ENCODE measurements around the gene CD44. TPM values are rescaled to one million over a fixed set of nuclear protein-coding genes. Genes with fewer than 3 reads are reported as not detected.

CD44 gene
- total RNA-seq, 4 donors from 2014 or later: 164 to 302 (median 189) TPM

DNA sequence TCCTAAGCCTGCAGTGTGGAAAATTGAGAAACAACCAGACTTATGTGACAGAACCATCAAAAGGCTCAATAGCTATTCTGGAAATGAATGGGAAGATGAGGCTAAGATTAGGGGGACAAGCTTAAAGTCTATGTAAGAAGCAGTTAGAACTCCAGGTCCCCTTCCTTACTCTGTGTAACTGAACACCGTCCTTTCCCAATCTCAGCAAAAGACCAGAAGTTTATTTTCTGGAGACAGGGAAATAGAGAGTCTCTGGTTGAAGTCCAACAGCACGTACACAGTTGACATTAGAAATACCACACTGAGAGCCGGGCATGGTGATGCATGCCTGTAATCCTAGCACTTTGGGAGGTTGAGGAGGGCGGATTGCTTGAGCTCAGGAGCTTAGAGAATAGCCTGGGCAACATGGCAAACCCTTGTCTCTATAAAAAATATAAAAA lies 93.9 kb downstream of the CD44 start:
- WGBS, 2 donors: 41 to 44% methylated on average over 4 of the region's 4 CpGs
- Histone ChIP-seq H3K4me3 (replicated peaks in 1 of 3) (no peak overlapping the region), H3K27me3 (no peaks in the 10 kb centered on the region), H3K4me1 (peaks cover 60 to 67% of the 10 kb centered on the region in 2 donors), H3K36me3 (no peaks in the 10 kb centered on the region), H3K27ac (peak overlapping the region; percentile 30 to 82 (median 47)), H3K9me3 (no peaks in the 10 kb centered on the region)
- DNase-seq: peak; percentile 21 to 29
- intact Hi-C loops (cut with DNase I): loop anchor here (10.0 kb wide), 1 partner anchor 98 kb away; the partner anchor contains the start of gene CD44
- TF ChIP-seq CTCF (IDR thresholded peaks at IDR 0.05) (no peak), POLR2A (IDR thresholded peaks at IDR 0.05) (no peak)

- intact Hi-C loops (cut with DNase I): loop anchor here (10.0 kb wide), 1 partner anchor 99 kb away; the partner anchor contains the start of gene CD44
- Histone ChIP-seq H3K9me3 (no peaks in the 10 kb centered on the region), H3K4me1 (peaks cover 67 to 74% of the 10 kb centered on the region in 2 donors), H3K27ac (peak overlapping the region in 2 of 3 donors; percentile 47 to 82), H3K36me3 (no peaks in the 10 kb centered on the region), H3K4me3 (replicated peaks in 1 of 3) (no peak overlapping the region), H3K27me3 (no peaks in the 10 kb centered on the region)
- no peak for DNase-seq
- TF ChIP-seq POLR2A (IDR thresholded peaks at IDR 0.05): no peak
- WGBS, 2 donors: 88 to 91% methylated on average over 1 of the region's 1 CpG
These were observed 94.5 kb downstream of the CD44 start for GRCh38 chr11:35233518-35233917.

GRCh38 chr11:35234460-35235156 lies 95.6 kb downstream of the CD44 start:
- Histone ChIP-seq H3K4me3 (replicated peaks in 1 of 3) (no peak overlapping the region), H3K4me1 (peaks cover 77 to 84% of the 10 kb centered on the region in 2 donors), H3K36me3 (no peaks in the 10 kb centered on the region), H3K27ac (peak overlapping the region; percentile 81 to 96 (median 82)), H3K27me3 (no peaks in the 10 kb centered on the region), H3K9me3 (no peaks in the 10 kb centered on the region)
- DNase-seq: peak; percentile 29 to 49
- TF ChIP-seq POLR2A (IDR thresholded peaks at IDR 0.05): no peak
- intact Hi-C loops (cut with DNase I): loop anchor here (10.0 kb wide), 1 partner anchor 100 kb away; the partner anchor contains the start of gene CD44
- WGBS, 2 donors: 58 to 60% methylated on average over 3 of the region's 3 CpGs

- intact Hi-C loops (cut with DNase I): loop anchor here (10.0 kb wide), 1 partner anchor 100 kb away; the partner anchor contains the start of gene CD44
- Histone ChIP-seq H3K4me3 (replicated peaks in 1 of 3) (no peak overlapping the region), H3K36me3 (no peaks in the 10 kb centered on the region), H3K9me3 (no peaks in the 10 kb centered on the region), H3K4me1 (peaks cover 78 to 83% of the 10 kb centered on the region in 2 donors), H3K27ac (peak overlapping the region; percentile 81 to 96 (median 82)), H3K27me3 (no peaks in the 10 kb centered on the region)
- DNase-seq: no peak
- TF ChIP-seq POLR2A (IDR thresholded peaks at IDR 0.05) (no peak), CTCF (IDR thresholded peaks at IDR 0.05) (no peak)
- WGBS, 2 donors: 94 to 96% methylated on average over 2 of the region's 2 CpGs
These were observed 96.1 kb downstream of the CD44 start for GRCh38 chr11:35235157-35235468.

GRCh38 chr11:35235498-35235897 lies 96.5 kb downstream of the CD44 start:
- intact Hi-C loops (cut with DNase I): loop anchor here (10.0 kb wide), 1 partner anchor 101 kb away; the partner anchor contains the start of gene CD44
- Histone ChIP-seq H3K4me1 (peaks cover 74 to 79% of the 10 kb centered on the region in 2 donors), H3K27ac (peak overlapping the region; percentile 81 to 96 (median 82)), H3K4me3 (replicated peaks in 1 of 3) (no peak overlapping the region), H3K36me3 (no peaks in the 10 kb centered on the region), H3K27me3 (no peaks in the 10 kb centered on the region), H3K9me3 (no peaks in the 10 kb centered on the region)
- 55 to 97% methylated on average over 1 of the region's 1 CpG for WGBS, 2 donors
- no peak for DNase-seq
- no peak for TF ChIP-seq POLR2A (IDR thresholded peaks at IDR 0.05)

DNA sequence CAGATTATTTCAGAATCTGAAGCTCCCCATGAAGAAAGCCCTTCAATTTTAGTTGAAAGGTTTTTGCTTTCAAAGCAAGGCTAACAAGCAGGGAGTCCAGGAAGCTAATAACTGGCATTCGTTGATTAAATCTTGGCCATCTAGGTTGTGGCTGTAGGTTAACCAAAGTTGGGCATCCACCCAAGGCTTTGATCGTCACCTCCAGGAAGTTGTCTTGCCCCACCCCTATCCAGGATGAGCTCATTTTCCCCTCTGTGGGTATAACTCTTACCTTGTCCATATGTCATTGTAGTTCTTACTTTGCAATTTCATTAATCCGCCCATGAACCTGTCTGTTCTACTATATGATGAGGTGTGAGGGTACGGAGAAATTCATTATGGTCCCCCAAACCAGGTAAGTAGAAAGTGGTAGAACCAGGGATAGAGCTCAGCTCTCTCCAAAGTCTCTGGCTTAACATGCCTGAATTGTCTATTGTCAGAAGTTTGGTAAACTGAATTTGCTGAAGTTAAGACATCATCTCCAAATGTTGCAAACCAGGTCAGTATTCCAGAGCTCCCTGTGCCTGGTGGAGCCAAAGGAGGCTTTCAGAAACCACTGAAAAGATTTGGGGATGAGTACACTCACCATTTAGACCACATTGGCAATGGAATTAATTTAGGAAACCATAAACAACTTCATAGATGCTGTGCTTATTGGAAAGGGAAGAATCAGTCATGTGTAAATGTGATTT lies 97.1 kb downstream of the CD44 start:
- intact Hi-C loops (cut with DNase I): loop anchor here (10.0 kb wide), 1 partner anchor 101 kb away; the partner anchor contains the start of gene CD44
- Histone ChIP-seq H3K9me3 (no peaks in the 10 kb centered on the region), H3K27me3 (no peaks in the 10 kb centered on the region), H3K4me3 (replicated peaks in 1 of 3) (no peak overlapping the region), H3K27ac (peak overlapping the region; percentile 81 to 96 (median 82)), H3K4me1 (peaks cover 72 to 73% of the 10 kb centered on the region in 2 donors), H3K36me3 (no peaks in the 10 kb centered on the region)
- no peak for DNase-seq
- TF ChIP-seq CTCF (IDR thresholded peaks at IDR 0.05): no peak
- TF ChIP-seq POLR2A (IDR thresholded peaks at IDR 0.05): no peak
- WGBS, 2 donors: 82 to 86% methylated on average over 4 of the region's 4 CpGs

Measured in thyroid gland (tissue), 4 donors.